C4-2B (cell line): ENCODE results near the gene PCDHB6.
"Not testable (repeated sequence)": the region's sequence is repeated elsewhere in the genome, so short reads cannot be mapped to it uniquely, and the experiment has no call there.

Experiments
- H3K27ac ChIP-seq: fragments of 450-650 bp; 2 replicates; pipeline ENCODE4 v1.5.1; 2017
- ZFX ChIP-seq: fragments of 450-650 bp; IDR thresholded peaks from 2 replicates; pipeline ENCODE4 v1.6.1; 2017
- TF ChIP-seq, protein P1 (sequence below): fragments of 450-650 bp; conservative IDR thresholded peaks from 2 replicates; pipeline ENCODE4 v1.5.1; 2017; ENCODE audit warnings: mild to moderate bottlenecking

Gene PCDHB6

DNA sequence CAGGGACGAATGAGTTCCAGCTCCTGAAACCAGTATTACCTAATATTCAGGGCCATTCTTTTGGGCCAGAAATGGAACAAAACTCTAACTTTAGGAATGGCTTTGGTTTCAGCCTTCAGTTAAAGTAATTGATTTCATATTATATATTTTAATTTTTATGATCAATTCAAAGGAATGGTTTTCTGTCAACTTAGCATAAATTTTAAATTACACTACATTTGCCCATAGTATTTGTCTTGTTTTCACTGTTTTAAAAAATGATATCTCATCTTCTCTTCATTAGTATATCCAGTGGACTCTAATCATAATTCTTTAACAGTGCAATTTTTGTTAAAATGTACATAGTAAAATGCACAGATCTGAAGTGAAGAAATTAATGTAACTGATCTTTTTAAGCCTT is 30.5 kb downstream of the PCDHB6 start:
- H3K27ac ChIP-seq: no peak overlapping the region
- TF ChIP-seq ZFX: no peak
- TF ChIP-seq, protein P1, sequence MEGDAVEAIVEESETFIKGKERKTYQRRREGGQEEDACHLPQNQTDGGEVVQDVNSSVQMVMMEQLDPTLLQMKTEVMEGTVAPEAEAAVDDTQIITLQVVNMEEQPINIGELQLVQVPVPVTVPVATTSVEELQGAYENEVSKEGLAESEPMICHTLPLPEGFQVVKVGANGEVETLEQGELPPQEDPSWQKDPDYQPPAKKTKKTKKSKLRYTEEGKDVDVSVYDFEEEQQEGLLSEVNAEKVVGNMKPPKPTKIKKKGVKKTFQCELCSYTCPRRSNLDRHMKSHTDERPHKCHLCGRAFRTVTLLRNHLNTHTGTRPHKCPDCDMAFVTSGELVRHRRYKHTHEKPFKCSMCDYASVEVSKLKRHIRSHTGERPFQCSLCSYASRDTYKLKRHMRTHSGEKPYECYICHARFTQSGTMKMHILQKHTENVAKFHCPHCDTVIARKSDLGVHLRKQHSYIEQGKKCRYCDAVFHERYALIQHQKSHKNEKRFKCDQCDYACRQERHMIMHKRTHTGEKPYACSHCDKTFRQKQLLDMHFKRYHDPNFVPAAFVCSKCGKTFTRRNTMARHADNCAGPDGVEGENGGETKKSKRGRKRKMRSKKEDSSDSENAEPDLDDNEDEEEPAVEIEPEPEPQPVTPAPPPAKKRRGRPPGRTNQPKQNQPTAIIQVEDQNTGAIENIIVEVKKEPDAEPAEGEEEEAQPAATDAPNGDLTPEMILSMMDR: no peak

DNA sequence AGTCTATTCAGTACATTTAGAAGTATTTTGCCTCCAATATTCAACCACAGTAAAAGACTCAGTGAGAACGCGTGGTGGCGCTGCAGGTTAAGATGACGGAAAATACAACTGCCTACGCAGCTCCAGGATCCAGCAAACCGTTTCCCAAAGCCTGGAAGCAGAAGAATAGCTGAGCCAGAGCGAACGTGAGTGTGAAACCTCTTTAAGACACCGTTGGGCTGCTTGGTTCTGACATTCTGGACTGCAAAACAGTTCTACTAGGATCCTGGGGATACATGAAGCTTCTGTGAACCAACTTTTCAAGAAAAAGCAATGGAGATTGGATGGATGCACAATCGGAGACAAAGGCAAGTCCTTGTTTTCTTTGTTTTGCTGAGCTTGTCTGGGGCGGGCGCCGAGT is 32.4 kb downstream of the PCDHB6 start, which contains the start of gene PCDHB16:
PCDHB16 (plus strand) TSS at position 140 of the 400 bp plus-strand sequence; CDS start at position 313, 173 bp downstream.
- TF ChIP-seq, protein P1: peak; percentile 63
- no peak for TF ChIP-seq ZFX
- H3K27ac ChIP-seq: no peak within 1 kb of the TSS

DNA sequence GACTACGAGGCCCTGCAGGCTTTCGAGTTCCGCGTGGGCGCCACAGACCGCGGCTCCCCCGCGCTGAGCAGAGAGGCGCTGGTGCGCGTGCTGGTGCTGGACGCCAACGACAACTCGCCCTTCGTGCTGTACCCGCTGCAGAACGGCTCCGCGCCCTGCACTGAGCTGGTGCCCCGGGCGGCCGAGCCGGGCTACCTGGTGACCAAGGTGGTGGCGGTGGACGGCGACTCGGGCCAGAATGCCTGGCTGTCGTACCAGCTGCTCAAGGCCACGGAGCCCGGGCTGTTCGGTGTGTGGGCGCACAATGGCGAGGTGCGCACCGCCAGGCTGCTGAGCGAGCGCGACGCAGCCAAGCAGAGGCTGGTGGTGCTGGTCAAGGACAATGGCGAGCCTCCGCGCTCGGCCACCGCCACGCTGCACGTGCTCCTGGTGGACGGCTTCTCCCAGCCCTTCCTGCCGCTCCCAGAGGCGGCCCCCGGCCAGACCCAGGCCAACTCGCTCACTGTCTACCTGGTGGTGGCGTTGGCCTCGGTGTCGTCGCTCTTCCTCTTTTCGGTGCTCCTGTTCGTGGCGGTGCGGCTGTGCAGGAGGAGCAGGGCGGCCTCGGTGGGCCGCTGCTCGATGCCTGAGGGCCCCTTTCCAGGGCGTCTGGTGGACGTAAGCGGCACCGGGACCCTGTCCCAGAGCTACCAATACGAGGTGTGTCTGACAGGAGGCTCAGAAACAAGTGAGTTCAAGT is 34.4 kb downstream of the PCDHB6 start:
- H3K27ac ChIP-seq: not testable (repeated sequence)

DNA sequence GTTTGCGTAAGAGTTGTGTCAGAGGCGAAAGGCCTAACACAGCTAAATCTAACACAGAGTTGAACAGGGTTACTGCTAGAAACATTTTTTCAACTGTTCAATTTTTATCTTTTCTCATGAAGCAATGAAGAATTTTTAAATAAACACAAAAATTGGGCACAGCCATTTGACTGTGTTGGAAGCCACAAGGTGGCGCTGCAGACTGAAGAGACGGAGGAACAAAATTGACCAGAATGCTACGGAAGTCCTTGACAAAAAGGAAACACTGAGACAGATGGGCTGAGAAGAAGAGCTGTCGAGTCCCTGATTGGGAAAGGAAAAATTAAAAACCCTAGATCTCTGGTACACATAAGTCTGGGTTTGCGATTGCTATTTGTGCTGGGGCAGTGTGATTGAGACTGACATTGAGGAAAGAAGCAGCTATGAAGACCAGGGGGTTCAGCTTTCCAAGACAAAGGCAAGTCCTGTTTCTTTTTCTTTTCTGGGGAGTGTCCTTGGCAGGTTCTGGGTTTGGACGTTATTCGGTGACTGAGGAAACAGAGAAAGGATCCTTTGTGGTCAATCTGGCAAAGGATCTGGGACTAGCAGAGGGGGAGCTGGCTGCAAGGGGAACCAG is 37.1 kb downstream of the PCDHB6 start, which contains the start of gene PCDHB9:
PCDHB9 (plus strand) TSS at position 265 of the 616 bp plus-strand sequence; CDS start at position 423, 158 bp downstream.
- TF ChIP-seq, protein P1: peak; percentile 83
- TF ChIP-seq ZFX: no peak
- no peak within 1 kb of the TSS for H3K27ac ChIP-seq

DNA sequence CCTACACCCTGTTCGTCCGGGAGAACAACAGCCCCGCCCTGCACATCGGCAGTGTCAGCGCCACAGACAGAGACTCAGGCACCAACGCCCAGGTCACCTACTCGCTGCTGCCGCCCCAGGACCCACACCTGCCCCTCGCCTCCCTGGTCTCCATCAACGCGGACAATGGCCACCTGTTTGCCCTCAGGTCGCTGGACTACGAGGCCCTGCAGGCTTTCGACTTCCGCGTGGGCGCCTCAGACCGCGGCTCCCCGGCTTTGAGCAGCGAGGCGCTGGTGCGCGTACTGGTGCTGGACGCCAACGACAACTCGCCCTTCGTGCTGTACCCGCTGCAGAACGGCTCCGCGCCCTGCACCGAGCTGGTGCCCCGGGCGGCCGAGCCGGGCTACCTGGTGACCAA is 38.8 kb downstream of the PCDHB6 start:
- not testable (repeated sequence) for H3K27ac ChIP-seq

DNA sequence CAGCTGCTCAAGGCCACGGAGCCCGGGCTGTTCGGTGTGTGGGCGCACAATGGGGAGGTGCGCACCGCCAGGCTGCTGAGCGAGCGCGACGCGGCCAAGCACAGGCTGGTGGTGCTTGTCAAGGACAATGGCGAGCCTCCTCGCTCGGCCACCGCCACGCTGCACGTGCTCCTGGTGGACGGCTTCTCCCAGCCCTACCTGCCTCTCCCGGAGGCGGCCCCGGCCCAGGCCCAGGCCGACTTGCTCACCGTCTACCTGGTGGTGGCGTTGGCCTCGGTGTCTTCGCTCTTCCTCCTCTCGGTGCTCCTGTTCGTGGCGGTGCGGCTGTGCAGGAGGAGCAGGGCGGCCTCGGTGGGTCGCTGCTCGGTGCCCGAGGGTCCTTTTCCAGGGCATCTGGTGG is 39.3 kb downstream of the PCDHB6 start:
- H3K27ac ChIP-seq: not testable (repeated sequence)

DNA sequence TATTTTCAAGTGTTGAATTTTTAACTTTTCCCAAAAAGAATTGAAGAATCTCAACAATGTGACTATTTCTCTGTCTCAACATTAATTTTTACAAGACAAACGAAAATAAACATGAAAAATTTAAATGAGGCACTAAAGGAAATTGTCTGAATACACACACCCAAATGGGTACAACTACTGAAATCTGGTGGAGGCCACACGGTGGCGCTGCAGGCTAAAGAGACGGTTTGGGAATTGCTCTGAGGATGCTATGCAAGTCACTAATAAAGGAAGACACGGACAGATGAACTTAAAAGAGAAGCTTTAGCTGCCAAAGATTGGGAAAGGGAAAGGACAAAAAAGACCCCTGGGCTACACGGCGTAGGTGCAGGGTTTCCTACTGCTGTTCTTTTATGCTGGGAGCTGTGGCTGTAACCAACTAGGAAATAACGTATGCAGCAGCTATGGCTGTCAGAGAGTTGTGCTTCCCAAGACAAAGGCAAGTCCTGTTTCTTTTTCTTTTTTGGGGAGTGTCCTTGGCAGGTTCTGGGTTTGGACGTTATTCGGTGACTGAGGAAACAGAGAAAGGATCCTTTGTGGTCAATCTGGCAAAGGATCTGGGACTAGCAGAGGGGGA is 42.4 kb downstream of the PCDHB6 start, which contains the start of gene PCDHB10:
PCDHB10 (plus strand) TSS at position 244 of the 616 bp plus-strand sequence; CDS start at position 444, 200 bp downstream.
- TF ChIP-seq, protein P1: peak; percentile 85
- no peak for TF ChIP-seq ZFX

DNA sequence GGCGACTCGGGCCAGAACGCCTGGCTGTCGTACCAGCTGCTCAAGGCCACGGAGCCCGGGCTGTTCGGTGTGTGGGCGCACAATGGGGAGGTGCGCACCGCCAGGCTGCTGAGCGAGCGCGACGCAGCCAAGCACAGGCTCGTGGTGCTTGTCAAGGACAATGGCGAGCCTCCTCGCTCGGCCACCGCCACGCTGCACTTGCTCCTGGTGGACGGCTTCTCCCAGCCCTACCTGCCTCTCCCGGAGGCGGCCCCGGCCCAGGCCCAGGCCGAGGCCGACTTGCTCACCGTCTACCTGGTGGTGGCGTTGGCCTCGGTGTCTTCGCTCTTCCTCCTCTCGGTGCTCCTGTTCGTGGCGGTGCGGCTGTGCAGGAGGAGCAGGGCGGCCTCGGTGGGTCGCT is 44.5 kb downstream of the PCDHB6 start:
- not testable (repeated sequence) for H3K27ac ChIP-seq

More for the DNA sequence above, 42.4 kb downstream of the PCDHB6 start, which contains the start of gene PCDHB10:
- no peak within 1 kb of the TSS for H3K27ac ChIP-seq

DNA sequence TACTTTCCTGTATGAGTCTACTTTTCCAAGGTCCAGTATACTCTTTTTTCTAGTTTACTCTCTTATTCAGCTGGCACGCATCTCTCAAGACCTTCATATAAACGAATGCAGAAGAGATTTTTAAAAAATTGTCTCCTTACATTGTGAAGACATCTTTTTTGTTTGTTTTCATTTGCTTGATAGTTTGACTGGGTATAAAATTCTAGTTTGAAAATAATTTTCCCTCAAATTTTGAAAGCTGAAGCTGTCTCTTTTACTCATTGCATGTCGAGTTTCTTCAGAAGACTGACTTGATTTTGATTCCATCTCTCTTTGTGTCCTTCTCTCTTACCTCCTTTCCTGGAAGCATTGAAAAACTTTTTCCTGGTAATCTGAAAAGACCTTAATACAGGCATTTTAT is 46.5 kb downstream of the PCDHB6 start:
- TF ChIP-seq, protein P1: no peak
- TF ChIP-seq ZFX: no peak
- no peak overlapping the region for H3K27ac ChIP-seq
